Activated CD4-positive, alpha-beta T cell treated with anti-CD3 and anti-CD28 coated beads for 24 hours (primary cell): Measurements from ENCODE around the gene THSD4.
"Not testable (repeated sequence)": the region's sequence is repeated elsewhere in the genome, so short reads cannot be mapped to it uniquely, and the experiment has no call there.

ENCODE experiments used
- DNase-seq, 2 donors: peaks; one replicate each; pipeline ENCODE4 v3.0.0-alpha.2; 2020; ENCODE audit warnings: low read depth in 2 of 2

The THSD4 gene

GRCh38 chr15:71294251-71294910 is 179.1 kb downstream of the THSD4 start:
- no peak for DNase-seq

- no peak for DNase-seq
Measured at GRCh38 chr15:71294911-71295602, 179.8 kb downstream of the THSD4 start.

GRCh38 chr15:71295603-71296314 is 180.5 kb downstream of the THSD4 start:
- no peak for DNase-seq

- no peak for DNase-seq
Measured at GRCh38 chr15:71296315-71296679, 181.0 kb downstream of the THSD4 start.

GRCh38 chr15:71301958-71302621 is 186.8 kb downstream of the THSD4 start:
- no peak for DNase-seq

- no peak for DNase-seq
Measured at GRCh38 chr15:71302861-71303410, 187.7 kb downstream of the THSD4 start.

- DNase-seq, result no peak
Measured at GRCh38 chr15:71303977-71304376, 188.7 kb downstream of the THSD4 start.

- DNase-seq, result no peak
Measured at GRCh38 chr15:71304681-71305080, 189.4 kb downstream of the THSD4 start.

- no peak for DNase-seq
Measured at GRCh38 chr15:71306538-71306937, 191.3 kb downstream of the THSD4 start.

GRCh38 chr15:71312194-71312708 is 197.0 kb downstream of the THSD4 start:
- DNase-seq, result no peak

GRCh38 chr15:71312731-71313460 is 197.6 kb downstream of the THSD4 start:
- no peak for DNase-seq

- DNase-seq, result no peak
Measured at GRCh38 chr15:71313806-71314205, 198.5 kb downstream of the THSD4 start.

- DNase-seq, result no peak
Measured at GRCh38 chr15:71314956-71315537, 199.8 kb downstream of the THSD4 start.

- no peak for DNase-seq
Measured at GRCh38 chr15:71316911-71317310, 201.6 kb downstream of the THSD4 start.

- not testable (repeated sequence) for DNase-seq
Measured at GRCh38 chr15:71319424-71319823, 204.2 kb downstream of the THSD4 start.

GRCh38 chr15:71319935-71320334 is 204.7 kb downstream of the THSD4 start:
- DNase-seq, result no peak

GRCh38 chr15:71323082-71323481 is 207.8 kb downstream of the THSD4 start:
- no peak for DNase-seq

- no peak for DNase-seq
Measured at GRCh38 chr15:71323584-71323983, 208.3 kb downstream of the THSD4 start.

GRCh38 chr15:71325481-71325880 is 210.2 kb downstream of the THSD4 start:
- no peak for DNase-seq

- DNase-seq, result no peak
Measured at GRCh38 chr15:71328453-71328852, 213.2 kb downstream of the THSD4 start.

- DNase-seq, result no peak
Measured at GRCh38 chr15:71329041-71329440, 213.8 kb downstream of the THSD4 start.
